HG02840 (cell line): Measurements from ENCODE around the gene PARD6G.

Experiments used
- ATAC-seq: cut with Tn5 transposase; IDR thresholded peaks from one replicate; pipeline ENCODE4 v1.9.1; 2021; ENCODE audit warnings: mild to moderate bottlenecking, moderate library complexity, moderate number of reproducible peaks; ENCODE audit not compliant: unreplicated experiment, low FRiP score

The PARD6G gene

GRCh38 chr18:80192653-80193385, 54.5 kb downstream of the PARD6G start:
- ATAC-seq, result no peak

DNA sequence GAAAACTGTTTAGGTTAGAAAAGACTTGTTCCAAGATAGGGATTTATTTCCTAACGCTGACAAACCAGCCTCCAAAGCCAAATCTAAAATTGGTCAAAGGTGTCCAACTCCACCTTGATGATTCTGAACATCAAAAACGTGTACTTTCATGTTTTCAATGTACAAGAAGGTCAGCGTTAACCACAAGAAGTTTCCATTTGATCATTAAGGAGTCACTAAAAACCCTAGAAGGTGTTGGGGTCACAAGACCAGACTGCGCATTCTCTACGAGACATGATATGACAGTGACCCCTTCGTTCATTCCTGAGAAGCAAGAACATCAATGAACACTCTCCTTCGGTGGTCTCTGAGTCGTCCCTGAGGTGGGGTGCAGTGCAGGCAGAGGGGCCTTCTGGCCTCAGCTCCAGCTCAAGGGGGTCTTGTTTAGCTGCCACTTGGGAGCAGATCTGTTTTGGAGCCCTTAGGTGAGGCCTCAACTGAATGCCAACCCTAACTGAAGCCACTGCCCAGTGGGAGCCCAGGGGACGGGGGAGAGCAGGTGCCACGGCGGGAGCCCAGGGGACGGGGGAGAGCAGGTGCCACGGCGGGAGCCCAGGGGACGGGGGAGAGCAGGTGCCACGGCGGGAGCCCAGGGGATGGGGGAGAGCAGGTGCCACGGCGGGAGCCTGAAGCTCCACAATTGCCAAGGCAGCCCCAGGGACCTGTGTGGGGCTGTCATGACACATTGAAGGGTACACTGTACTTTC, 55.2 kb downstream of the PARD6G start:
- ATAC-seq, result no peak

- no peak for ATAC-seq
Observed at GRCh38 chr18:80191264-80191663, 56.0 kb downstream of the PARD6G start.

DNA sequence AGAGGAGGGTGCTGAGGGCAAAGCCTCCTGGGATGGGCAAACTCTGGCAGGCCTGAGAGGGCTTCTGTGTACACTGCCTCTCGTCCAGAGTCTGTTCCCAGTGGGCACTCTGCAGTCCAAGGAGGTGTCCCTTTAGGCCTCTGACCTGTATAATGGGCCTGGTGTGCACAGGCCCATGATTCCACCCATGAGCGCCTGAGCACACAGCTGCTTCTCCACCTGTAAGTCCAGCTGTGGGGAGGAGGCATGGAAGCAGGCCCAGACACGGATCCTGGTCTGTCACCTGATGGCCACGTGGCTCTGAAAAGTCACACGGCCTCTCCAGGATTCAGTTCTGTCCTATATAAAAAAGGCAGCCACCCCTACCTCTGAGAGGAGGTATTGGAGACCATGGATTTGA, 57.0 kb downstream of the PARD6G start:
- ATAC-seq, result no peak

GRCh38 chr18:80189531-80189865, 57.8 kb downstream of the PARD6G start:
- no peak for ATAC-seq

- ATAC-seq, result no peak
Observed at GRCh38 chr18:80188643-80189530, 58.4 kb downstream of the PARD6G start.

GRCh38 chr18:80187956-80188642, 59.2 kb downstream of the PARD6G start:
- ATAC-seq, result no peak

GRCh38 chr18:80185545-80185944, 61.8 kb downstream of the PARD6G start:
- no peak for ATAC-seq

- no peak for ATAC-seq
Observed at GRCh38 chr18:80184243-80184772, 63.0 kb downstream of the PARD6G start.

DNA sequence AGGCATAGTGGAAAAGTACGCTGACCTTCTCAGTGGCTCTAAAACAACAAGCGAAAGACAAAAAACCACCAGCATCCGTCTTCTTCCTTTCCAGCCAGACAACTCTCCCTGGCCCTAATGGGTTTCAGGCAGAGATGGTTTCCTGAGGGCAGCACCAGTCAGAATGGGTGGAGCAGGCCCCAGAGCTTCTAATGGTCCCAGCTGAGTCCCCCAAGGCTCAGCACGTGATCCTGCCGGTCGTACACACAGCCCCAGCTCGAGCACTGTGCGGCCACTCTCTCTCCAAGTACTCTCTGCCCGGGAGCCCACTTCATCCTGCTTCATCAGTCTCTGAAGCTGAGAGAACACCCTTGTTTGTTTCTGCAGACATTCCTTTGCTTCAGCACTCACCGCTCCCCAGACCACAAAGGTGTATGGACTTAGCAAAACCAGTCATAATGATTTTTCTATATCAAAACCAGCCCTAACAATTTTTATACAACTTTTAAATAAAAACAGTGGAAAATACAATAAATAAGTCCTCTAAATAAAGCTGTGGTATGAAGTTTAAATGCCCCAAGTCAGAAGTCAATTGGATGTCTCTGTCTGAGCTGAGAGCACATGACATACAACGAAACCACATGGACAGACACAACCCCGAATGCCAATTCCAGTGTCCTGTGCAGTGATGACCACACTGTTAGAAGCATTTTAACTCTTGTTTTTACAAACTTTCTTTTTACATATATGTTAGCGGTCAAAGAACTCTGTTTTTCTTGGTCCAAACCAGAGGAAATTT, 63.9 kb downstream of the PARD6G start:
- no peak for ATAC-seq

GRCh38 chr18:80182855-80183254, 64.5 kb downstream of the PARD6G start:
- no peak for ATAC-seq

- no peak for ATAC-seq
Observed at GRCh38 chr18:80181642-80182461, 65.5 kb downstream of the PARD6G start.

DNA sequence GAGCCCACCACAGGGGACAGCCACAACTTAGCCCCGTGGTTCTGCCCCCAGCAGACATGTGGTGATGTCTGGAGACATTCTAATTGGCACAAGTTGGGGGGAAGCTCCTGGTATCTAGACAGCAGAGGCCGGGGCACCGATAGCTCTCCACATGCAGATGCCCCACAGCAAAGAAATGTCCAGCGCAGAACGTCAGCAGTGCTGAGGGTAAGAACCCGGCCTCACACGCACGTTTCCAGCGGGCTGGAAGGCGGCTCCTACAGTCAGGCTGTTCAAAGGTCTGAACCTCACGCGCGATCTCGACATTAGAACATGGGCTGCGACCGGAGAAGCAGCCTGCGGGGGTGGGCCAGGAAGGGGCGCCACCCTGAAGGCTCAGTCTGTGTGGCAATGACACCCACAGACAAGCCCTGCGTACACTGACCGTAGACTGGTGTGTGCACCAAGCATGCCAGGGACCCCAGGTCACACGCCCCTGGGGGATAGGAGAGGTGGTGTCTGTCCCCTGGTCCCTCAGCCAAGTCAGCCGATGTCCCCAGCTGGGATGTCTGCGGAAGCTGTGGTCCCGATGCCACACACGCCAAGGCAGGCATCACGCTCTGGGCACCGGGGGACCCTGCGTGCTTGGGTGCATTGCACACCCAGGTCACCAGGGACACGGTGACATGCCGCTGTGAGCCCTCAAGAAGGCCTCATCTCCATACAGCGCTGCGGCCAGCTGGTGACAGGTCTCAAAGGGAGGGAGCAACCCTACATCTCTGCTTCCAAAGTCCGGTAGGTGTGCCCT, 66.3 kb downstream of the PARD6G start:
- no peak for ATAC-seq

- no peak for ATAC-seq
Observed at GRCh38 chr18:80179857-80180558, 67.3 kb downstream of the PARD6G start.

DNA sequence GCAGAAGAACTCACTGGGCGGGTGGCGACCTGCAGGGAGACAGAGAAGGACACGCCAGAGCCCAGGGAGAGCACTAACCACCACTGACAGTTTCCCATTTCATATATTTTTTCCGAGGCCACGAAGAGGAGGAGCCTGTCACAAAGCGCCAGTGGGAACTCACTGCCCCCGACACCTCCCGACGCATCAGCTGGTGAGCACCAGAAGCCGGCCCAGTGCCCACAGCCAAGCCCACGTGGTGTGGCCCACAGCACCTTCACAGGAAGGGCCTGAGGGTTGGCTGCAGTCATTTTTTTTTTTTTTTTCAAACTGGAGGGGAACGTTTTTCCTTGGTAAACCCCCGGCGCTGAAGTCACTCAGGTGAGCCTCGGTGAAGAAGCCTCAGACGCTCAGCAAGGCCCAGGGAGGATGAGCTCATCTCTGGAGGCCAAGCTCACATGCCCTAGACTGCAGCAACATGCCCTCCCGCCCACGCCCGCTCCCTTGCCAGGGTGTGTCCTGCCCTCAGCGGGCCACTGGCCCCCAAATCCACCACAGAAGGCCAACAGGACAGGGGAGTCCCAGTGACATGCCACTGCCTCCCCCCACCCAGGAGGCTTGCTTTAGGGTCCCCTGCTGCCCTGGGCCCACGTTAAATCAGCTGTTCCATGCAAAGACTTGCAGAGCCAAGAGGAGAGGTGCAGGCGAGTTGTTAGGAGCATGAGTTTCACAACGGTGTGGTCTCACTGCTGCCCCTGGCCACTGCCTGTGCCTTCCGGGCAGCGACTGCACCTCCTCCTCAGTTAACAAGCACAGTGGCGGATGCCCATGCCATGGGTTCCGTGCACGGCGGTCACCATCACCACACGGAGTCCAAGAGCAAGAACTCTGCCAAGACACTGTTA, 68.1 kb downstream of the PARD6G start:
- no peak for ATAC-seq

GRCh38 chr18:80177128-80177527, 70.2 kb downstream of the PARD6G start:
- ATAC-seq, result no peak
